CD4-positive, alpha-beta T cell (primary cell): Measurements from ENCODE around the gene ZFX. TPM values are rescaled to one million over a fixed set of nuclear protein-coding genes. Genes with fewer than 3 reads are reported as not detected.

Source experiments
- ATAC-seq: fragments of 200-7000 bp; cut with Tn5 transposase; one replicate; pipeline ENCODE4 v1.10.0; 2022; ENCODE audit warnings: mild to moderate bottlenecking; ENCODE audit not compliant: poor library complexity
- CTCF ChIA-PET: fragments of 350-600 bp; sonication (Branson Sonifier 250); formaldehyde crosslinking; loops from one replicate; lab custom pipeline; 2021; ENCODE audit warnings: antibody characterized with exemption, inconsistent platforms; lab: Charles Lee
- POLR2A ChIA-PET: fragments of 350-600 bp; sonication (Branson Sonifier 250); formaldehyde crosslinking; loops from one replicate; lab custom pipeline; 2021; ENCODE audit warnings: antibody characterized with exemption, inconsistent platforms; lab: Charles Lee
- DNase-seq, 14 experiments: peaks; one replicate each; pipeline ENCODE4 v3.0.0-alpha.2; 2013 to 2020; ENCODE audit warnings: mixed read lengths in 2 of 14
- H3K27ac ChIP-seq, 2 donors: one replicate each; pipeline versions ENCODE4 v1.5.1 to v1.7.0; 2013; ENCODE audit warnings: low read length in 2 of 2, low read depth in 1 of 2, mild to moderate bottlenecking in 1 of 2
- H3K27me3 ChIP-seq, 2 experiments: 1 replicate in 1 of 2; 2 replicates in 1 of 2; pipeline versions ENCODE4 v1.6.1 to v1.7.0; 2013; ENCODE audit warnings: low read length in 2 of 2, control low read depth in 1 of 2, mild to moderate bottlenecking in 1 of 2, moderate library complexity in 1 of 2; ENCODE audit not compliant: insufficient read depth in 2 of 2, control insufficient read depth in 1 of 2
- H3K36me3 ChIP-seq: one replicate; pipeline ENCODE4 v1.6.1; 2013; ENCODE audit warnings: low read length, control low read depth; ENCODE audit not compliant: insufficient read depth
- H3K4me1 ChIP-seq: one replicate; pipeline ENCODE4 v1.6.1; 2013; ENCODE audit warnings: low read length, control low read depth; ENCODE audit not compliant: insufficient read depth
- H3K4me3 ChIP-seq: one replicate; pipeline ENCODE4 v1.5.1; 2013; ENCODE audit warnings: mild to moderate bottlenecking, low read length, moderate library complexity
- H3K9me3 ChIP-seq, 2 experiments: 1 replicate in 1 of 2; 2 replicates in 1 of 2; pipeline versions ENCODE4 v1.6.1 to v1.7.0; 2013; ENCODE audit warnings: low read length in 2 of 2, mild to moderate bottlenecking in 2 of 2, control low read depth in 1 of 2, moderate library complexity in 1 of 2; ENCODE audit not compliant: control insufficient read depth in 1 of 2, insufficient read depth in 1 of 2
- H3K27ac Mint-ChIP-seq: one replicate; pipeline ENCODE4 v1.8.0; 2020; ENCODE audit warnings: mixed read lengths
- H3K27me3 Mint-ChIP-seq: one replicate; pipeline ENCODE4 v1.8.0; 2021; ENCODE audit warnings: mixed read lengths
- H3K36me3 Mint-ChIP-seq: one replicate; pipeline ENCODE4 v1.8.0; 2021; ENCODE audit warnings: low read depth, mixed read lengths
- H3K4me1 Mint-ChIP-seq: one replicate; pipeline ENCODE4 v1.8.0; 2021; ENCODE audit warnings: low read depth, mixed read lengths
- H3K4me3 Mint-ChIP-seq: one replicate; pipeline ENCODE4 v1.8.0; 2020; ENCODE audit warnings: mild to moderate bottlenecking, mixed read lengths
- H3K9me3 Mint-ChIP-seq: one replicate; pipeline ENCODE4 v1.8.0; 2020; ENCODE audit warnings: mixed read lengths
- CTCF ChIP-seq: fragments of 200-600 bp; IDR thresholded peaks from one replicate; pipeline ENCODE4 v1.8.0; 2022; ENCODE audit warnings: antibody characterized with exemption, mild to moderate bottlenecking
- intact Hi-C, 2 experiments: fragments of 100-400 bp; cut with DNase I in 1 of 2; cut with micrococcal nuclease in 1 of 2; formaldehyde crosslinking; loops; one replicate each; pipeline versions ENCODE4 v1.15.1 to v1.9.0; 2023 to 2025; cut with DNase I, micrococcal nuclease
- total RNA-seq, 174 experiments: library from RNA in 2 of 174; stranded (reverse) in 2 of 174; gene quantifications; one replicate each; pipeline ENCODE4 v1.2.3 and lab custom pipeline; 2021 to 2026

Gene ZFX
- total RNA-seq, 2 experiments from 2014 or later, result 44.2 to 50.1 TPM

DNA sequence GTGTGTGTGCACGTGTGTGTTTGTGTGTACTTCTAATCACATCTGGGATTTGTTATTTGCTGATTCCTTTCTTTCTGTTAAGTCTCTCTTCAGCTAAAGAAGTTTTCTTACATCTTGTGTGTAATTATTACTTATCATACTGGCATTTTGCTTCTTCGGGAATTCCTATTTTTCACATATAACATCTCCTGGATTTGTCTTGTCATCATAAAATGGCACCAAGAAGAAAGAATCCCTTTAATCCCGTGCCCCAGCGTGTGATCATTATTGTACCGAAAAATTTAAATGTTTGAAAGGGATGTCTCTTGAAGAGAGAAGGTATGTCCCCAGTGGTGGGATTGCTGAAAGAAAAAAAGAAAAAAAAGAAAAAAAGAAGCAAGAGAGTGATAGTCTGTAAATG, 72.3 kb downstream of the ZFX start:
- TF ChIP-seq CTCF, result no peak
- CTCF ChIA-PET, result no interaction called here
- Mint-ChIP-seq H3K4me3 (no peak overlapping the region), H3K27ac (no peak overlapping the region), H3K36me3 (no peaks in the 10 kb centered on the region), H3K27me3 (no peaks in the 10 kb centered on the region), H3K9me3 (no peaks in the 10 kb centered on the region), H3K4me1 (no peaks in the 10 kb centered on the region)
- Histone ChIP-seq H3K27ac (no peak overlapping the region), H3K4me1 (no peaks in the 10 kb centered on the region), H3K4me3 (no peak overlapping the region), H3K36me3 (no peaks in the 10 kb centered on the region), H3K9me3 (peaks cover 0 to 6% of the 10 kb centered on the region in 2 experiments), H3K27me3 (no peaks in the 10 kb centered on the region)
- POLR2A ChIA-PET, result no interaction called here
- DNase-seq (no peak), ATAC-seq (no peak)
- intact Hi-C loops, result no loop called here

- no peak for ATAC-seq
Measured at GRCh38 chrX:24225265-24225664, 75.7 kb downstream of the ZFX start.

DNA sequence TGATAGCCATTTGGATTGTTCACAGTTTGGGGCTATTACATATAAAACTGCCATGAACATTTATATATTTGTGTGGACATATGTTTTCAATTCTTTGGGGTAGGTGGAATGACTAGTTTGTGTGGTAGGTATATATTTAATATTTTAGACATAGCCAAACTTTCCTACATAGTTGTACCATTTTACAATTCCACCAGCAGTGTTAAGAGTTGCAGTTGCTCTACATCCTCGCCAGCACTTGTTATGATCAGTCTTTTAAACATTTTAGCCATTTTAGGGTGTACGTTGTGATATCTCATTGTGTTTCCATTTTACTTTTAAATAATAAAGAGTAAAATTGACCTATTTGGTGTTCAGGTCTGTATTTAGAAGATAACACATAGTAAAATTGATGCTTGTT, 76.6 kb downstream of the ZFX start:
- H3K9me3 Mint-ChIP-seq, result peaks cover 2% of the 10 kb centered on the region
- Histone ChIP-seq H3K27ac (no peak overlapping the region), H3K9me3 (peaks cover 0 to 6% of the 10 kb centered on the region in 2 experiments), H3K27me3 (no peaks in the 10 kb centered on the region), H3K4me3 (no peak overlapping the region), H3K4me1 (no peaks in the 10 kb centered on the region), H3K36me3 (no peaks in the 10 kb centered on the region)
- H3K4me1 Mint-ChIP-seq, result no peaks in the 10 kb centered on the region
- intact Hi-C loops, result no loop called here
- DNase-seq (no peak), ATAC-seq (no peak)
- CTCF ChIA-PET, result no interaction called here
- no peak overlapping the region for H3K27ac Mint-ChIP-seq
- H3K4me3 Mint-ChIP-seq, result no peak overlapping the region
- POLR2A ChIA-PET, result no interaction called here
- no peaks in the 10 kb centered on the region for H3K36me3 Mint-ChIP-seq
- no peaks in the 10 kb centered on the region for H3K27me3 Mint-ChIP-seq
- TF ChIP-seq CTCF, result no peak

More at GRCh38 chrX:24225265-24225664, 75.7 kb downstream of the ZFX start:
- no peak for TF ChIP-seq CTCF
- Mint-ChIP-seq H3K9me3 (peaks cover 2% of the 10 kb centered on the region), H3K27ac (no peak overlapping the region), H3K4me1 (no peaks in the 10 kb centered on the region), H3K4me3 (no peak overlapping the region), H3K36me3 (no peaks in the 10 kb centered on the region), H3K27me3 (no peaks in the 10 kb centered on the region)
- no peak overlapping the region for H3K27ac ChIP-seq
- intact Hi-C loops, result no loop called here
- peaks cover 0 to 6% of the 10 kb centered on the region in 2 experiments for H3K9me3 ChIP-seq
- H3K4me1 ChIP-seq, result no peaks in the 10 kb centered on the region
- no peak for DNase-seq
- ChIA-PET CTCF (no interaction called here), POLR2A (no interaction called here)
- no peaks in the 10 kb centered on the region for H3K27me3 ChIP-seq
- no peak overlapping the region for H3K4me3 ChIP-seq
- no peaks in the 10 kb centered on the region for H3K36me3 ChIP-seq
